Fibroblast of peridontal ligament (primary cell): Measurements from ENCODE around the gene PARP3.

Experiments
- DNase-seq: peaks from one replicate; pipeline ENCODE4 v3.0.0-alpha.2; 2010; ENCODE audit errors: extremely low read depth

The PARP3 gene

GRCh38 chr3:51948016-51948580 lies 5.9 kb downstream of the PARP3 start:
- no peak for DNase-seq

- DNase-seq, result no peak
These were observed 7.0 kb downstream of the PARP3 start for GRCh38 chr3:51949121-51949520.

GRCh38 chr3:51950899-51951298 lies 8.7 kb downstream of the PARP3 start:
- DNase-seq, result no peak

GRCh38 chr3:51953445-51953844 lies 11.3 kb downstream of the PARP3 start:
- peak; percentile 75 for DNase-seq

GRCh38 chr3:51954105-51954504 lies 11.9 kb downstream of the PARP3 start:
- no peak for DNase-seq

GRCh38 chr3:51954713-51955112 lies 12.6 kb downstream of the PARP3 start:
- no peak for DNase-seq

GRCh38 chr3:51955175-51955892 lies 13.2 kb downstream of the PARP3 start, which contains the start of gene GPR62:
Gene GPR62, plus strand, starts transcription at chr3:51955381. Its CDS starts 272 bp downstream, at chr3:51955653.
- DNase-seq, result no peak

- no peak for DNase-seq
These were observed 14.0 kb downstream of the PARP3 start for GRCh38 chr3:51955893-51956770.

GRCh38 chr3:51957520-51958205 lies 15.5 kb downstream of the PARP3 start:
- no peak for DNase-seq

GRCh38 chr3:51958603-51959521 lies 16.7 kb downstream of the PARP3 start:
- DNase-seq, result no peak

- no peak for DNase-seq
These were observed 17.5 kb downstream of the PARP3 start for GRCh38 chr3:51959651-51960050.

- no peak for DNase-seq
These were observed 18.2 kb downstream of the PARP3 start for GRCh38 chr3:51960386-51960785.

GRCh38 chr3:51961011-51961410 lies 18.8 kb downstream of the PARP3 start:
- DNase-seq, result no peak

GRCh38 chr3:51961602-51962569 lies 19.7 kb downstream of the PARP3 start:
- no peak for DNase-seq

GRCh38 chr3:51962854-51963530 lies 20.8 kb downstream of the PARP3 start:
- no peak for DNase-seq

- no peak for DNase-seq
These were observed 21.8 kb downstream of the PARP3 start for GRCh38 chr3:51963951-51964451.

- DNase-seq, result no peak
These were observed 22.4 kb downstream of the PARP3 start for GRCh38 chr3:51964521-51964920.

- DNase-seq, result no peak
These were observed 23.9 kb downstream of the PARP3 start for GRCh38 chr3:51966016-51966415.

- DNase-seq, result no peak
These were observed 24.3 kb downstream of the PARP3 start for GRCh38 chr3:51966486-51966885.
